Tibial nerve (tissue), 4 donors: ENCODE measurements around the gene LCORL. TPM values are rescaled to one million over a fixed set of nuclear protein-coding genes. Genes with fewer than 3 reads are reported as not detected.

ENCODE experiments used
- DNase-seq, 2 donors: peaks; one replicate each; pipeline ENCODE4 v3.0.0-alpha.2; 2019; ENCODE audit warnings: low spot score in 2 of 2
- H3K27ac ChIP-seq, 4 donors: fragments of 200-600 bp; sonication (generic) in 3 of 4; one replicate each; pipeline ENCODE4 v1.5.1; 2017 to 2019; ENCODE audit warnings: mild to moderate bottlenecking in 1 of 4
- H3K27me3 ChIP-seq, 2 donors: fragments of 200-600 bp; sonication (generic) in 1 of 2; one replicate each; pipeline versions ENCODE4 v1.5.1 to v1.6.0; 2017 to 2019
- H3K36me3 ChIP-seq, 3 donors: fragments of 200-600 bp; sonication (generic); one replicate each; pipeline ENCODE4 v1.5.1; 2018 to 2019
- H3K4me1 ChIP-seq, 4 donors: fragments of 200-600 bp; sonication (generic) in 3 of 4; one replicate each; pipeline ENCODE4 v1.5.1; 2017 to 2019
- H3K4me3 ChIP-seq, 4 donors: fragments of 200-600 bp; sonication (generic) in 3 of 4; one replicate each; pipeline ENCODE4 v1.5.1; 2017 to 2019; ENCODE audit warnings: mild to moderate bottlenecking in 1 of 4, moderate library complexity in 1 of 4
- H3K9me3 ChIP-seq, 4 donors: fragments of 200-600 bp; sonication (generic) in 3 of 4; one replicate each; pipeline ENCODE4 v1.5.1; 2017 to 2019
- EP300 ChIP-seq, 2 donors: sonication (generic); formaldehyde crosslinking; IDR thresholded peaks; one replicate each; pipeline ENCODE4 v1.6.1; 2017; ENCODE audit warnings: antibody characterized with exemption in 2 of 2, mild to moderate bottlenecking in 1 of 2
- POLR2A ChIP-seq, 2 donors: fragments of 450-650 bp; IDR thresholded peaks; one replicate each; pipeline ENCODE4 v1.6.1; 2017; ENCODE audit warnings: antibody characterized with exemption in 2 of 2, mild to moderate bottlenecking in 2 of 2, moderate library complexity in 2 of 2
- WGBS, 2 donors: methylation state at CpG; one replicate each; pipeline ENCODE4 v1.1.5; 2018; 5-methylcytosine and 5-hydroxymethylcytosine counted together
- total RNA-seq, 4 donors: library from RNA; depleted of rRNA; stranded (reverse); fragments of >200 nt; gene quantifications; one replicate each; pipeline ENCODE4 v1.1.0, GENCODE V29; 2016
- TF ChIP-seq, protein P1 (sequence below), 5 experiments: fragments of 200-600 bp in 3 of 5; fragments of 450-650 bp in 2 of 5; sonication (generic) in 3 of 5; IDR thresholded peaks; one replicate each; pipeline ENCODE4 v1.5.1; 2016 to 2019; ENCODE audit warnings: antibody characterized with exemption in 5 of 5, mild to moderate bottlenecking in 3 of 5, moderate library complexity in 2 of 5

The LCORL gene
- total RNA-seq, 4 donors from 2014 or later: 17.3 to 35.0 (median 18.7) TPM

DNA sequence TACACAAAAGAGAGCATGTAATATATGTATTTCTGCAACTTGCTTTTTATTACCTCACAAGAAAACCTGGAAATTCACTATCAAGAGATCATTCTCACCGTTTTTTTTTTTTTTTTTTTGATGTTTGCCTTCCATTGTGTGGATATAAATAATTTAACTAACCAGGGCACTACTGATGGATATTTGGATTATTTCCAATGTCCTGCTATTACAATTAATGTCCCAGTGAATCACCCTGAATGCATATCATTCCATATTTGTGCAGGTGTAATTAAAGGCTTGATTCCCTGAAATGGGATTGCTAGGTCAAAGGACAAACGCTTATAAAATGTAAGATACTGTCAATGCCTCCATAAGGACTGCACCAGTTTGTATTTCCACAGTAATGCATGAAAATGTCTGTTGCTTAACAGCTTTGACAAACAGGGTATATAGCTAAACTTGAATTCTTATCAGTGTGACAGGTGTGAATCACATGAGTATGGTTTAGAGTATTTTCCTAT is 123.0 kb downstream of the LCORL start:
- no peak for TF ChIP-seq POLR2A (IDR thresholded peaks at IDR 0.05)
- no peak for TF ChIP-seq EP300 (IDR thresholded peaks at IDR 0.05)
- TF ChIP-seq, protein P1, sequence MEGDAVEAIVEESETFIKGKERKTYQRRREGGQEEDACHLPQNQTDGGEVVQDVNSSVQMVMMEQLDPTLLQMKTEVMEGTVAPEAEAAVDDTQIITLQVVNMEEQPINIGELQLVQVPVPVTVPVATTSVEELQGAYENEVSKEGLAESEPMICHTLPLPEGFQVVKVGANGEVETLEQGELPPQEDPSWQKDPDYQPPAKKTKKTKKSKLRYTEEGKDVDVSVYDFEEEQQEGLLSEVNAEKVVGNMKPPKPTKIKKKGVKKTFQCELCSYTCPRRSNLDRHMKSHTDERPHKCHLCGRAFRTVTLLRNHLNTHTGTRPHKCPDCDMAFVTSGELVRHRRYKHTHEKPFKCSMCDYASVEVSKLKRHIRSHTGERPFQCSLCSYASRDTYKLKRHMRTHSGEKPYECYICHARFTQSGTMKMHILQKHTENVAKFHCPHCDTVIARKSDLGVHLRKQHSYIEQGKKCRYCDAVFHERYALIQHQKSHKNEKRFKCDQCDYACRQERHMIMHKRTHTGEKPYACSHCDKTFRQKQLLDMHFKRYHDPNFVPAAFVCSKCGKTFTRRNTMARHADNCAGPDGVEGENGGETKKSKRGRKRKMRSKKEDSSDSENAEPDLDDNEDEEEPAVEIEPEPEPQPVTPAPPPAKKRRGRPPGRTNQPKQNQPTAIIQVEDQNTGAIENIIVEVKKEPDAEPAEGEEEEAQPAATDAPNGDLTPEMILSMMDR (IDR thresholded peaks at IDR 0.05): no peak
- H3K9me3 ChIP-seq: no peaks in the 10 kb centered on the region
- no peaks in the 10 kb centered on the region for H3K27me3 ChIP-seq
- H3K27ac ChIP-seq: no peak overlapping the region
- DNase-seq: no peak
- peaks cover 0 to 17% (median 0%) of the 10 kb centered on the region in 3 donors for H3K36me3 ChIP-seq
- 59 to 64% methylated on average over 2 of the region's 2 CpGs for WGBS, 2 donors
- no peak overlapping the region for H3K4me3 ChIP-seq
- no peaks in the 10 kb centered on the region for H3K4me1 ChIP-seq

DNA sequence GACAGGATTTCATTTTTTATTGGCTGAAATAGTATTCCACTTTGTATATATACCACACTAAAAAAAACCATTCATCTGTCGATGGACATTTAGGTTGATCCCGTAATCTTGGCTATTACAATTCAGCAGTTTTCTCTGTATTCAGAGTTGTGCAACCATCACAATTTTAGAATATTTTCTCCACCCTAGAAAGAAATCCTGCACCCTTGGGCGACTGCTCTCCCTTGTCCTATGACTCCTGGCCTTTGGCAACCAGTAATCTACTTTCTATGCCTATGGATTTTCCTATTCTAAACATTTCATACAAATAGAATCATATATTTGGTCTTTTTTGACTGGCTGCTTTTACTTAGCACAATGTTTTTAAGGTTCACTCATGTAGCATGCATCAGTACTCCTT is 126.1 kb downstream of the LCORL start:
- no peaks in the 10 kb centered on the region for H3K27me3 ChIP-seq
- H3K36me3 ChIP-seq: peaks cover 0 to 16% (median 0%) of the 10 kb centered on the region in 3 donors
- H3K4me1 ChIP-seq: no peaks in the 10 kb centered on the region
- H3K27ac ChIP-seq: no peak overlapping the region
- 95% methylated on average over 3 of the region's 3 CpGs for WGBS, 2 donors
- no peak for DNase-seq
- no peak for TF ChIP-seq POLR2A (IDR thresholded peaks at IDR 0.05)
- TF ChIP-seq EP300 (IDR thresholded peaks at IDR 0.05): no peak
- TF ChIP-seq, protein P1 (IDR thresholded peaks at IDR 0.05): no peak
- H3K4me3 ChIP-seq: no peak overlapping the region
- no peaks in the 10 kb centered on the region for H3K9me3 ChIP-seq

DNA sequence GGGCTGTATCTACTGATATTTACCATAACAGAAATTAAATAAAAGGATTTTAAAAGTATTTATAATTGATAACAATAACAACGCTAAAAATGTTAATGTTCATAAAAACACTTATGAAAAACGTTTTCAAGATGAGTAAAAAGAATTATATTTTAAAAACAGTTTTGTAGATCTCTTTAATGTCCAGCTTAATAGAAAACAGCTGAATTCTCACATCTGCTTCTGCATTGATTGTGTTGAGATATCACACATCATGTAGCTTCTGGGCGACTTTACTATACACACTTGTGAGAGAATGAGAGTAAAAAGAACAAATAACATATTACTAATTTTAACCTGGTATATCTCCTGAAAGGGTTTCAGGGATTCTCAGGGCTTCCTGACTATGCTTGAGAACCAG is 127.1 kb downstream of the LCORL start:
- DNase-seq: no peak
- Histone ChIP-seq H3K4me3 (no peak overlapping the region), H3K27me3 (no peaks in the 10 kb centered on the region), H3K9me3 (no peaks in the 10 kb centered on the region), H3K4me1 (no peaks in the 10 kb centered on the region), H3K36me3 (peaks cover 0 to 16% (median 0%) of the 10 kb centered on the region in 3 donors), H3K27ac (no peak overlapping the region)
- TF ChIP-seq POLR2A (IDR thresholded peaks at IDR 0.05) (no peak), EP300 (IDR thresholded peaks at IDR 0.05) (no peak)
- TF ChIP-seq, protein P1 (IDR thresholded peaks at IDR 0.05): no peak
- WGBS, 2 donors: 68 to 75% methylated on average over 3 of the region's 3 CpGs

DNA sequence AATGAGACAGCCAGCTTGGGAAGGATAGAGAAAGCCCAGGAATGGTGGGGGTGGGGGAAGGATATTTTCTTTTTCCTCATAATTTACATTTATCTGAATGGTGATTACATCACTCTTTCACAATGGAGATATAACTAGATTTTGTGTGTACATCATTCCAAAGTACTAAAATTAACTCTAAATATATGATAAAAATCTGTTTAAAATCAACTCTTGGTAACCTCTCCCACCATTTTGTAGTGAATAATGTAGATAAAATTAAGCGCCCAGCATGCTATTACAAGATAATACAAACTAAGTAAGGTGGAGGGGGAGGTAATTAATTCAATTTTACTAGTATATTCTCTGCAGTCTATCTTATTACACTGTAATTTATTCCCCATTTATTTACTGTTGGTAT is 131.9 kb downstream of the LCORL start:
- H3K4me3 ChIP-seq: no peak overlapping the region
- peaks cover 0 to 20% (median 0%) of the 10 kb centered on the region in 3 donors for H3K36me3 ChIP-seq
- 98% methylated on average over 1 of the region's 1 CpG for WGBS, 2 donors
- H3K9me3 ChIP-seq: no peaks in the 10 kb centered on the region
- no peaks in the 10 kb centered on the region for H3K27me3 ChIP-seq
- H3K4me1 ChIP-seq: no peaks in the 10 kb centered on the region
- TF ChIP-seq POLR2A (IDR thresholded peaks at IDR 0.05) (no peak), EP300 (IDR thresholded peaks at IDR 0.05) (no peak)
- TF ChIP-seq, protein P1 (IDR thresholded peaks at IDR 0.05): no peak
- H3K27ac ChIP-seq: no peak overlapping the region
- no peak for DNase-seq

DNA sequence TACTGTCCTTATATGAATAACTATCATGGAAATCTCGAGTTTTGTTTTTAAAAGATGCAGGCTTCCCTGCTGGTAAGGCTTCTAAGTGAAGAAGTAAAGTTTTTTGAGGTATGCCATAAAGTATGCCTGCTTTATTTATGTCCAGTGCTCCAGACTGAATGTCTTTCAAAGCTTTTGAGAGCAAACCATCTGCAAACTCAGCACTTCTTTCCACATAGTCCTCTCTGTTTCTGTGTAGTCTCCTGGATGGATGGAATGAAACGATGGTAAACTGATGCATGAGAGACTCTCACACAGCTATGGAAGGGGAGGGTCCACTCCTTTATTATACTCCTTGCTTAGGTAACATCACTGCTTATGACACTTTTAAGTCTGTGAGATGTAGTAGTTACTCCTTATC is 137.0 kb downstream of the LCORL start:
- peaks cover 0 to 24% (median 0%) of the 10 kb centered on the region in 3 donors for H3K36me3 ChIP-seq
- WGBS, 2 donors: 87 to 89% methylated on average over 2 of the region's 2 CpGs

More for the DNA sequence above, 137.0 kb downstream of the LCORL start:
- no peak for DNase-seq
- no peak for TF ChIP-seq EP300 (IDR thresholded peaks at IDR 0.05)
- no peak for TF ChIP-seq POLR2A (IDR thresholded peaks at IDR 0.05)
- TF ChIP-seq, protein P1 (IDR thresholded peaks at IDR 0.05): no peak
- no peaks in the 10 kb centered on the region for H3K4me1 ChIP-seq
- no peaks in the 10 kb centered on the region for H3K27me3 ChIP-seq
- H3K9me3 ChIP-seq: no peaks in the 10 kb centered on the region
- no peak overlapping the region for H3K27ac ChIP-seq
- H3K4me3 ChIP-seq: no peak overlapping the region
